Panc1 (cell line): ENCODE data around the gene CRELD2. TPM values are rescaled to one million over a fixed set of nuclear protein-coding genes. Genes with fewer than 3 reads are reported as not detected.
"Not testable (repeated sequence)": the region's sequence is repeated elsewhere in the genome, so short reads cannot be mapped to it uniquely, and the experiment has no call there.

Experiments
- ATAC-seq: fragments of 200-7000 bp; cut with Tn5 transposase; 2 replicates; pipeline ENCODE4 v1.9.1; 2020; ENCODE audit warnings: mild to moderate bottlenecking, moderate library complexity
- BruUV-seq: library from RNA; stranded (reverse); fragments of 400-500 nt; replicated peaks from 2 replicates; lab custom pipeline; 2021; lab: Mats Ljungman, UMichigan
- CTCF ChIA-PET: fragments of 300-600 bp; sonication (Branson Sonifier 250); formaldehyde crosslinking; loops from one replicate; lab custom pipeline; 2022; ENCODE audit warnings: antibody characterized with exemption; lab: Charles Lee
- POLR2A ChIA-PET: fragments of 300-600 bp; sonication (Branson Sonifier 250); formaldehyde crosslinking; loops from one replicate; lab custom pipeline; 2022; ENCODE audit warnings: antibody characterized with exemption; lab: Charles Lee
- DNase-seq: peaks from one replicate; pipeline ENCODE4 v3.0.0-alpha.2; 2010; ENCODE audit warnings: low read depth, low spot score
- H3K27ac ChIP-seq: 2 replicates; pipeline ENCODE4 v1.5.1; 2011; ENCODE audit warnings: mild to moderate bottlenecking, low read length, inconsistent platforms
- H3K27me3 ChIP-seq: fragments of 200-500 bp; sonication (Bioruptor generic); 2 replicates; pipeline ENCODE4 v1.6.0; 2014; ENCODE audit warnings: low read length, inconsistent platforms; ENCODE audit not compliant: control insufficient read depth, insufficient read depth
- H3K36me3 ChIP-seq: fragments of 200-500 bp; sonication (Bioruptor generic); 2 replicates; pipeline ENCODE4 v1.5.1; 2014; ENCODE audit warnings: inconsistent platforms, mild to moderate bottlenecking, low read length, moderate library complexity; ENCODE audit not compliant: control insufficient read depth, insufficient read depth
- H3K4me1 ChIP-seq: 2 replicates; pipeline ENCODE4 v1.5.1; 2011; ENCODE audit warnings: inconsistent platforms, mild to moderate bottlenecking, low read length, moderate library complexity; ENCODE audit not compliant: control insufficient read depth, insufficient read depth
- H3K4me3 ChIP-seq, 2 experiments: 2 replicates each; pipeline ENCODE4 v1.5.1; 2011 to 2012; ENCODE audit warnings: low read depth in 2 of 2, low read length in 2 of 2, mild to moderate bottlenecking in 2 of 2, inconsistent platforms in 1 of 2, moderate library complexity in 1 of 2
- H3K9me3 ChIP-seq: fragments of 200-500 bp; sonication (Bioruptor generic); 2 replicates; pipeline ENCODE4 v1.5.1; 2014; ENCODE audit warnings: low read depth, mild to moderate bottlenecking, inconsistent platforms, low read length, moderate library complexity; ENCODE audit not compliant: control insufficient read depth, insufficient read depth
- POLR2AphosphoS5 ChIP-seq: IDR thresholded peaks from 2 replicates; pipeline ENCODE4 v1.6.1; 2012; ENCODE audit warnings: mild to moderate bottlenecking, low read depth, low read length, moderate library complexity
- SIN3A ChIP-seq: IDR thresholded peaks from 2 replicates; pipeline ENCODE4 v1.6.1; 2012; ENCODE audit warnings: low read depth, mild to moderate bottlenecking, low read length, moderate library complexity, borderline replicate concordance; ENCODE audit not compliant: insufficient read depth
- TCF7L2 ChIP-seq: IDR thresholded peaks from 2 replicates; pipeline ENCODE4 v1.6.1; 2011; ENCODE audit warnings: mild to moderate bottlenecking, low read depth, low read length, inconsistent platforms
- in situ Hi-C: cut with HindIII; loops from 2 replicates; pipeline ENCODE4 v1.10.0; 2016; ENCODE audit warnings: low sequenced_read_pairs, low pct_unique_long_range_greater_than_20kb
- intact Hi-C: fragments of 100-400 bp; cut with micrococcal nuclease; formaldehyde crosslinking; loops from one replicate; pipeline ENCODE4 v1.10.0; 2022; ENCODE audit not compliant: unreplicated experiment
- total RNA-seq: library from RNA; stranded (reverse); gene quantifications from one replicate; pipeline ENCODE4 v1.2.1, GENCODE V29; 2021; ENCODE audit not compliant: unreplicated experiment
- TF ChIP-seq, protein P1 (sequence below): fragments of 450-650 bp; IDR thresholded peaks from 2 replicates; pipeline ENCODE4 v1.5.1; 2017; ENCODE audit warnings: mild to moderate bottlenecking
- TF ChIP-seq, protein P2 (sequence below), 2 experiments: IDR thresholded peaks; 2 replicates each; pipeline ENCODE4 v1.6.1; 2011 to 2012; ENCODE audit warnings: low read depth in 2 of 2, control low read depth in 1 of 2, low read length in 1 of 2, mild to moderate bottlenecking in 1 of 2, moderate library complexity in 1 of 2; ENCODE audit not compliant: insufficient read depth in 1 of 2

CRELD2 gene
- total RNA-seq, 1 experiment from 2014 or later = 59.7 TPM

DNA sequence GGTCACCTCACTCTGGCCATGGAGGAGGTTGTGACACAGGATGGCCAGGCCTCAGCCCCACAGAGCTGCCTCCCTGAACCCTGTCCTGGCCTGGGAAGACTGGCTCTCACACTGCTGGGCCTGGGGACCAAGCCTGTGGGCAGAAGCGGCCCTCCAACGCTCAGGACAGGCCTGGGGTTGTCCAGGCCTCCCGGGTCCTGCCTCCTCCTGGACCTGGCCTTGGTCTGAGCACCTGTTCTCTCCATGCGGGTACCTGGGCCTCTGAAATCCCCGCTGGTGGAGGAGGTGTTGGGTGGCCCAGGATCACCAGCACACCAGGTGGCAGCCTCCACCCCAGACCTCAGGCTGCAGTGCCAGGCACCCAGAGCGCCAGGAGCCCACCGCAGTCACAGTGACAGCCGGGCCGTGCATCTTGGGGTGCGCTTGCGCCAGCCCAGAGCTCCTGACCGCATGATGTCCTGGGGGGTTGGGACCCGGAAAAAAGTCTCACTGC lies 26.0 kb downstream of the CRELD2 start:
- intact Hi-C loops (no loop called here), in situ Hi-C loops (no loop called here)
- DNase-seq (no peak), ATAC-seq (peak; percentile 25)
- Histone ChIP-seq H3K27ac (peak overlapping the region; percentile 89), H3K27me3 (no peaks in the 10 kb centered on the region), H3K4me1 (peaks cover 34% of the 10 kb centered on the region), H3K9me3 (no peaks in the 10 kb centered on the region), H3K4me3 (peak overlapping the region; percentile 36 to 53), H3K36me3 (no peaks in the 10 kb centered on the region)
- TF ChIP-seq POLR2AphosphoS5 = no peak
- TF ChIP-seq, protein P1, sequence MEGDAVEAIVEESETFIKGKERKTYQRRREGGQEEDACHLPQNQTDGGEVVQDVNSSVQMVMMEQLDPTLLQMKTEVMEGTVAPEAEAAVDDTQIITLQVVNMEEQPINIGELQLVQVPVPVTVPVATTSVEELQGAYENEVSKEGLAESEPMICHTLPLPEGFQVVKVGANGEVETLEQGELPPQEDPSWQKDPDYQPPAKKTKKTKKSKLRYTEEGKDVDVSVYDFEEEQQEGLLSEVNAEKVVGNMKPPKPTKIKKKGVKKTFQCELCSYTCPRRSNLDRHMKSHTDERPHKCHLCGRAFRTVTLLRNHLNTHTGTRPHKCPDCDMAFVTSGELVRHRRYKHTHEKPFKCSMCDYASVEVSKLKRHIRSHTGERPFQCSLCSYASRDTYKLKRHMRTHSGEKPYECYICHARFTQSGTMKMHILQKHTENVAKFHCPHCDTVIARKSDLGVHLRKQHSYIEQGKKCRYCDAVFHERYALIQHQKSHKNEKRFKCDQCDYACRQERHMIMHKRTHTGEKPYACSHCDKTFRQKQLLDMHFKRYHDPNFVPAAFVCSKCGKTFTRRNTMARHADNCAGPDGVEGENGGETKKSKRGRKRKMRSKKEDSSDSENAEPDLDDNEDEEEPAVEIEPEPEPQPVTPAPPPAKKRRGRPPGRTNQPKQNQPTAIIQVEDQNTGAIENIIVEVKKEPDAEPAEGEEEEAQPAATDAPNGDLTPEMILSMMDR = no peak
- TF ChIP-seq, protein P2, sequence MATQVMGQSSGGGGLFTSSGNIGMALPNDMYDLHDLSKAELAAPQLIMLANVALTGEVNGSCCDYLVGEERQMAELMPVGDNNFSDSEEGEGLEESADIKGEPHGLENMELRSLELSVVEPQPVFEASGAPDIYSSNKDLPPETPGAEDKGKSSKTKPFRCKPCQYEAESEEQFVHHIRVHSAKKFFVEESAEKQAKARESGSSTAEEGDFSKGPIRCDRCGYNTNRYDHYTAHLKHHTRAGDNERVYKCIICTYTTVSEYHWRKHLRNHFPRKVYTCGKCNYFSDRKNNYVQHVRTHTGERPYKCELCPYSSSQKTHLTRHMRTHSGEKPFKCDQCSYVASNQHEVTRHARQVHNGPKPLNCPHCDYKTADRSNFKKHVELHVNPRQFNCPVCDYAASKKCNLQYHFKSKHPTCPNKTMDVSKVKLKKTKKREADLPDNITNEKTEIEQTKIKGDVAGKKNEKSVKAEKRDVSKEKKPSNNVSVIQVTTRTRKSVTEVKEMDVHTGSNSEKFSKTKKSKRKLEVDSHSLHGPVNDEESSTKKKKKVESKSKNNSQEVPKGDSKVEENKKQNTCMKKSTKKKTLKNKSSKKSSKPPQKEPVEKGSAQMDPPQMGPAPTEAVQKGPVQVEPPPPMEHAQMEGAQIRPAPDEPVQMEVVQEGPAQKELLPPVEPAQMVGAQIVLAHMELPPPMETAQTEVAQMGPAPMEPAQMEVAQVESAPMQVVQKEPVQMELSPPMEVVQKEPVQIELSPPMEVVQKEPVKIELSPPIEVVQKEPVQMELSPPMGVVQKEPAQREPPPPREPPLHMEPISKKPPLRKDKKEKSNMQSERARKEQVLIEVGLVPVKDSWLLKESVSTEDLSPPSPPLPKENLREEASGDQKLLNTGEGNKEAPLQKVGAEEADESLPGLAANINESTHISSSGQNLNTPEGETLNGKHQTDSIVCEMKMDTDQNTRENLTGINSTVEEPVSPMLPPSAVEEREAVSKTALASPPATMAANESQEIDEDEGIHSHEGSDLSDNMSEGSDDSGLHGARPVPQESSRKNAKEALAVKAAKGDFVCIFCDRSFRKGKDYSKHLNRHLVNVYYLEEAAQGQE (IDR thresholded peaks at IDR 0.05; ENCODE audit: insufficient read depth in 1 of 2, low read depth in 2 of 2, low read length in 1 of 2) = no peak
- TF ChIP-seq TCF7L2 = no peak
- no peak for TF ChIP-seq SIN3A
- ChIA-PET POLR2A (no interaction called here), CTCF (no interaction called here)
- BruUV-seq = TSS peak; percentile 94

DNA sequence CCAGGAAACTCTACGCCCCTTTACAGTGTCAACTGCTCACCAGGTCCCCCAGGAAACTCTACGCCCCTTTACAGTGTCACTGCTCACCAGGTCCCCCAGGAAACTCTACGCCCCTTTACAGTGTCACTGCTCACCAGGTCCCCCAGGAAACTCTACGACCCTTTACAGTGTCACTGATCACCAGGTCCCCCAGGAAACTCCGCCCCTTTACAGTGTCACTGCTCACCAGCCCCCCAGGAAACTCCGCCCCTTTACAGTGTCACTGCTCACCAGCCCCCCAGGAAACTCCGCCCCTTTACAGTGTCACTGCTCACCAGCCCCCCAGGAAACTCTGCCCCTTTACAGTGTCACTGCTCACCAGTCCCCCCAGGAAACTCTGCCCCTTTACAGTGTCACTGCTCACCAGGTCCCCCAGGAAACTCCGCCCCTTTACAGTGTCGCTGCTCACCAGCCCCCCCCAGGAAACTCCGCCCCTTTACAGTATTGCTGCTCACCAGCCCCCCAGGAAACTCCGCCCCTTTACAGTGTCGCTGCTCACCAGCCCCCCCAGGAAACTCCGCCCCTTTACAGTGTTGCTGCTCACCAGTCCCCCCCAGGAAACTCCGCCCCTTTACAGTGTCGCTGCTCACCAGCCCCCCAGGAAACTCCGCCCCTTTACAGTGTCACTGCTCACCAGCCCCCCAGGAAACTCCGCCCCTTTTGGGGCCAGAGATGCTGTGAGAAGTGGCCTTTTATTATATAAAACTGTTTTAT lies 26.8 kb downstream of the CRELD2 start:
- POLR2A ChIA-PET = interaction anchor here (0.5 kb wide), 1 partner anchor 15 kb away, joined by 3 read pairs; the partner anchor contains the start of gene PIM3
- ATAC-seq, CTCF ChIA-PET, in situ Hi-C loops, H3K36me3 ChIP-seq, BruUV-seq, H3K9me3 ChIP-seq, H3K27me3 ChIP-seq, intact Hi-C loops: not testable (repeated sequence)
- Histone ChIP-seq H3K4me3 (0 out of 4 replicates have a peak overlapping the region, but pooled peaks of 1 of the 2 experiments have one; percentile 20), H3K27ac (peak overlapping the region; percentile 82), H3K4me1 (peaks cover 38% of the 10 kb centered on the region)
- DNase-seq = peak; percentile 84
